Measurements from ENCODE around the gene CAMK2G. TPM values are rescaled to one million over a fixed set of nuclear protein-coding genes. Genes with fewer than 3 reads are reported as not detected.
A peak's percentile ranks its signal among the peaks of the same experiment; 100 is the strongest.
"Not testable (repeated sequence)": the region's sequence is repeated elsewhere in the genome, so short reads cannot be mapped to it uniquely, and the experiment has no call there.

Gene CAMK2G
- total RNA-seq, 2 donors from 2014 or later: 78.8 to 149 TPM

DNA sequence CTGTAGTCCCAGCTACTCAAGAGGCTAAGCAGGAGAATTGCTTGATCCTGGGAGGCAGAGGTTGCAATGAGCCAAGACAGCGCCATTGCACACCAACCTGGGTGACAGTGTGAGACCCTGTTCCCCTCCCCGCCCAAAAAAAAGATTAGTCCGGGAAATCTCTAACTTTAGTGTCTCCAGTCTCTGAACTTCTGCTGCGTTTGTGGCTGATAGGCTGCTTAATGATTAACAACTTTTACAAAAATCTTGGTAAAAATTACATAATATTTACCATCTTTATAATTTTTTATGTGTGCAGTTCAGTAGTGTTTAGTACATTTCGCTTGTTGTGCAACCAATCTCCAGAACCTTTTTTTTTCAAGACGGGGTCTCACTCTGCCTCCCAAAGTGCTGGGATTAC lies 26.9 kb upstream of the CAMK2G start:
- peaks cover 2 to 16% of the 10 kb centered on the region in 2 donors for H3K4me1 ChIP-seq (ENCODE audit: control insufficient read depth in 1 of 2, low read depth in 2 of 2)
- TF ChIP-seq, protein P1, sequence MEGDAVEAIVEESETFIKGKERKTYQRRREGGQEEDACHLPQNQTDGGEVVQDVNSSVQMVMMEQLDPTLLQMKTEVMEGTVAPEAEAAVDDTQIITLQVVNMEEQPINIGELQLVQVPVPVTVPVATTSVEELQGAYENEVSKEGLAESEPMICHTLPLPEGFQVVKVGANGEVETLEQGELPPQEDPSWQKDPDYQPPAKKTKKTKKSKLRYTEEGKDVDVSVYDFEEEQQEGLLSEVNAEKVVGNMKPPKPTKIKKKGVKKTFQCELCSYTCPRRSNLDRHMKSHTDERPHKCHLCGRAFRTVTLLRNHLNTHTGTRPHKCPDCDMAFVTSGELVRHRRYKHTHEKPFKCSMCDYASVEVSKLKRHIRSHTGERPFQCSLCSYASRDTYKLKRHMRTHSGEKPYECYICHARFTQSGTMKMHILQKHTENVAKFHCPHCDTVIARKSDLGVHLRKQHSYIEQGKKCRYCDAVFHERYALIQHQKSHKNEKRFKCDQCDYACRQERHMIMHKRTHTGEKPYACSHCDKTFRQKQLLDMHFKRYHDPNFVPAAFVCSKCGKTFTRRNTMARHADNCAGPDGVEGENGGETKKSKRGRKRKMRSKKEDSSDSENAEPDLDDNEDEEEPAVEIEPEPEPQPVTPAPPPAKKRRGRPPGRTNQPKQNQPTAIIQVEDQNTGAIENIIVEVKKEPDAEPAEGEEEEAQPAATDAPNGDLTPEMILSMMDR (IDR thresholded peaks at IDR 0.05): no peak
- ATAC-seq (ENCODE audit: insufficient number of reproducible peaks, low FRiP score, low read depth): no peak
- no peaks in the 10 kb centered on the region for H3K9me3 ChIP-seq
- DNase-seq (ENCODE audit: low spot score): no peak
- no peaks in the 10 kb centered on the region for H3K27me3 ChIP-seq (replicated peaks; ENCODE audit: insufficient read depth)
- H3K27ac ChIP-seq: no peak overlapping the region
- H3K4me3 ChIP-seq: no peak overlapping the region
- H3K36me3 ChIP-seq: no peaks in the 10 kb centered on the region

DNA sequence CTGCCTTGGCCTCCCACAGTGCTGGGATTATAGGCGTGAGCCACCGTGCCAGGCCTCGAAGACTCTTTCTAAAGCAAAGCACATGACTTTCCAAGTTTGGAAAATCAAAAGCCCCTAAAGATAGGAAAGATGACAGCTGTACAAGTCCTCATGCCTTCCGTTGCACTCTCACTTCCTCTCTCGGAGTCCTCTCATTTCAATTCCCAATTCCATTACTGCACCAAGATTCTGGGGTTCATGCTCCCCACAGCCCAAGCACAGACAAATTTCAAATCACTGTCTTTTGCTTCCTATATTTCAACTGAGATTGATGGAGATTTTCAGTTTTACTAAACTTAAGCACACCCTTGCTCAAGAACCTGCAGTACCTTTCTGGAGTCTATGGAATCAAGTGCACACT lies 25.7 kb upstream of the CAMK2G start:
- no peaks in the 10 kb centered on the region for H3K27me3 ChIP-seq (replicated peaks; ENCODE audit: insufficient read depth)
- ATAC-seq (ENCODE audit: insufficient number of reproducible peaks, low FRiP score, low read depth): no peak
- no peaks in the 10 kb centered on the region for H3K36me3 ChIP-seq
- no peaks in the 10 kb centered on the region for H3K9me3 ChIP-seq
- no peak overlapping the region for H3K4me3 ChIP-seq
- peaks cover 2 to 11% of the 10 kb centered on the region in 2 donors for H3K4me1 ChIP-seq (ENCODE audit: control insufficient read depth in 1 of 2, low read depth in 2 of 2)
- no peak for DNase-seq (ENCODE audit: low spot score)
- no peak overlapping the region for H3K27ac ChIP-seq
- TF ChIP-seq, protein P1 (IDR thresholded peaks at IDR 0.05): no peak

DNA sequence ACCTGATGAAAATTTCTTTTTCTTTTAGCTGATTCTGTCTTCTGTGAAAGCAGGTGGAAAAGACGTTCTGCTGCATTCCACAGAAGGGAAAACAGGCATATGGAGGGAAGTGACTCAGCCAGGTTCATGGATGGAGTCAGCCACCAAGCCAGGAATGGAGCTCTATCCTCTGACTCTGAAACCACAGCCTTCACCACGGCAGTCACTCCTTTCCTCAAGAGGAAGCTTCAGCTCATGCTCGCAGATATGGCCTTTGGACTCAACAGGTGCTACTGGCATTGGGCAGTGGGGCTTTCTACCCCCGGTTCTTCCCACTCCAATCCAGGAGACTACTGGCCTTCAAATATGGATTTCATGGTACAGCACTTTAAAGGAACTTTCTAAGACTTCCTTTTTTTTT lies 25.1 kb upstream of the CAMK2G start:
- H3K4me3 ChIP-seq: no peak overlapping the region
- ATAC-seq (ENCODE audit: insufficient number of reproducible peaks, low FRiP score, low read depth) (no peak), DNase-seq (ENCODE audit: low spot score) (no peak)
- peaks cover 2 to 11% of the 10 kb centered on the region in 2 donors for H3K4me1 ChIP-seq (ENCODE audit: control insufficient read depth in 1 of 2, low read depth in 2 of 2)
- no peaks in the 10 kb centered on the region for H3K9me3 ChIP-seq
- TF ChIP-seq, protein P1 (IDR thresholded peaks at IDR 0.05): no peak
- H3K27ac ChIP-seq: no peak overlapping the region
- no peaks in the 10 kb centered on the region for H3K36me3 ChIP-seq
- no peaks in the 10 kb centered on the region for H3K27me3 ChIP-seq (replicated peaks; ENCODE audit: insufficient read depth)

DNA sequence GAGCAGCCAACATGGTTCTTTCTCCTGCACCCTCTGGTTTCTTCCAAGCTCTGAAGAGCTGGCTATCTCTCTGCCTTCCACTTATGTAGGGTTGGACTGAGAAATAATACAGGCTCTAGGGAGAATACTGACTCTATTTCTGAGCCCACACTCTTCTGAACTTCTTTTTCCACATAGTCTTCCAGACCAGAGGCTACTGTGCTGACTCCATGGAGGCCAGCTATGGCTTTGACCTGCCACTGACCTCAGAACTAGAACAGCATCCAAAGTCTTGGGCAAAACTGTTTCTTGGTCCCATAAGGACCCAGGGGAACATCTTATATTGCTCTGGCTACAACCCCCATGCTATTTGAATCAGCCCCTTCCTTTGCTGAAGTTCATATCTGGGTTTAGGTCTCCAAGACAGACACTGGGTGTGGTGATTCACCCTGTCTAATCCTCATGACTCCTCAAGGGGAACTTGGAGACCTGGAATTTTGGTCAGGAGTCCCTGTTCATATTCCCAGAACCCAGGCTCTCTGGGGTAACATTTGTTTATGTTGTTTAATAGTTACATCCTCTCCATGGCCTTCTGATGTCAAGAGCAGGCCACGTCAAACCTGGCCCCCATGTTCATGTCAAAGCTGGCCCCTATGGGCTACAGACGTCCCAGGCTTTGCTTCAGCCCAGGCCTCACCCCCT lies 24.5 kb upstream of the CAMK2G start:
- no peak overlapping the region for H3K4me3 ChIP-seq
- H3K27me3 ChIP-seq (replicated peaks; ENCODE audit: insufficient read depth): no peaks in the 10 kb centered on the region
- H3K36me3 ChIP-seq: no peaks in the 10 kb centered on the region
- ATAC-seq (ENCODE audit: insufficient number of reproducible peaks, low FRiP score, low read depth) (no peak), DNase-seq (ENCODE audit: low spot score) (no peak)
- H3K9me3 ChIP-seq: no peaks in the 10 kb centered on the region
- peak overlapping the region in 1 of 2 donors; percentile 2 for H3K27ac ChIP-seq
- peaks cover 2 to 11% of the 10 kb centered on the region in 2 donors for H3K4me1 ChIP-seq (ENCODE audit: control insufficient read depth in 1 of 2, low read depth in 2 of 2)
- TF ChIP-seq, protein P1 (IDR thresholded peaks at IDR 0.05): no peak

DNA sequence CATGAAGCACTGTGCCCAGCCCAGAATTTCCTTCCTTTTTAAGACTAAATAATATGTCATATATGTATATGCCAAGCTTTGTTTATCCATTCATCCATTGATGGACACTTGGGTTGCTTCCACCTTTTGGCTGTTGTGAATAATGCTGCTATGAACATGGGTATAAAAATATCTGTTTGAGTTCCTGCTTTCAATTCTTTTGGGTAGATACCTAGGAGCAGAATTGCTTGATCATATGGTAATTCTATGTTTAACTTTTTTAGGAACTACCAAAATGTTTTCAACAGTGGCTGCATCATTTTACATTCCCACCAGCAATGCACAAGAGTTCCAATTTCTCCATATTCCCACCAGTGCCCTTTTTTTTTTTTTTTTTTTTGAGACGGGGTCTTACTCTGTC lies 23.3 kb upstream of the CAMK2G start:
- Histone ChIP-seq H3K27ac (no peak overlapping the region), H3K4me3 (no peak overlapping the region), H3K27me3 (replicated peaks; ENCODE audit: insufficient read depth) (no peaks in the 10 kb centered on the region), H3K4me1 (ENCODE audit: control insufficient read depth in 1 of 2, low read depth in 2 of 2) (peaks cover 2 to 11% of the 10 kb centered on the region in 2 donors), H3K9me3 (no peaks in the 10 kb centered on the region), H3K36me3 (no peaks in the 10 kb centered on the region)
- DNase-seq (ENCODE audit: low spot score): no peak
- ATAC-seq (ENCODE audit: insufficient number of reproducible peaks, low FRiP score, low read depth): no peak
- TF ChIP-seq, protein P1 (IDR thresholded peaks at IDR 0.05): no peak

DNA sequence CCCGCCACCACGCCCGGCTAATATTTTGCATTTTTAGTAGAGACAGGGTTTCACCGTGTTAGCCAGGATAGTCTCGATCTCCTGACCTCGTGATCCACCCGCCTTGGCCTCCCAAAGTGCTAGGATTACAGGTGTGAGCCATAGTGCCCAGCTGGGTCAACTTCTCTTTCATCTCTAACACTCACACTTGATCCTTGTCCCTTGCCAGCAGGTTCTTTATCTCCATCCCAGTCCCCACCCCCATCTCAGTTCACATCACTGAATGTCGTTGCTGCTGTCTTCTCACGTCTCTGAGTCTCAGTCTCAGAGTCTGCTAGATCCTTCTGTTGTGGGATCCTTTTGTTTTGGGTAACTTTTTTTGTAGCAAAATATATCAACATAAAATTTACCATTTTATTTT lies 21.0 kb upstream of the CAMK2G start:
- not testable (repeated sequence) for H3K9me3 ChIP-seq; H3K27ac ChIP-seq; H3K27me3 ChIP-seq (replicated peaks; ENCODE audit: insufficient read depth); ATAC-seq (ENCODE audit: insufficient number of reproducible peaks, low FRiP score, low read depth); DNase-seq (ENCODE audit: low spot score); H3K36me3 ChIP-seq; H3K4me3 ChIP-seq
- H3K4me1 ChIP-seq (ENCODE audit: control insufficient read depth in 1 of 2, low read depth in 2 of 2): peaks cover 2 to 11% of the 10 kb centered on the region in 2 donors
